ENCODE measurements around the gene LMF1.

DNA sequence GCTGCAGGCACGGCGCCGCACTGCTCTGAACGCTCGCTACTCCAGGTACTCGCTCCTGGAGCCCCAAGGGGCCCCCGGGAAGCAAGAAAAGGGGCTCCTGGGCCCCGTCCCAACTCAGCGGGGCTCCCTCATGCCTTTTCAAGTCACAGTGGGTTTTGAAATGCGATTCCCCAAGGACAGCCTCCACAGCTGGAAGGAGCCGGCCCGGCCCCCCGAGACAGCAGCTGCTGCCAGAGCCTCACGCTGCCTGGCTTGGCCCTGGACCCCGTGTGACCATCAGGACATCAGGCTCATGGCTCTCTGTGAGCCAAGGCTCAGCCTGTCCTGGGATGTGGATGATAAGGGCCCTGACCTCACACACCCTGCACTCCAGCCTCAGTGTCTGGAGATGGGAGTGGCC, 80.6 kb downstream of the LMF1 start:
- TF ChIP-seq, protein P1, sequence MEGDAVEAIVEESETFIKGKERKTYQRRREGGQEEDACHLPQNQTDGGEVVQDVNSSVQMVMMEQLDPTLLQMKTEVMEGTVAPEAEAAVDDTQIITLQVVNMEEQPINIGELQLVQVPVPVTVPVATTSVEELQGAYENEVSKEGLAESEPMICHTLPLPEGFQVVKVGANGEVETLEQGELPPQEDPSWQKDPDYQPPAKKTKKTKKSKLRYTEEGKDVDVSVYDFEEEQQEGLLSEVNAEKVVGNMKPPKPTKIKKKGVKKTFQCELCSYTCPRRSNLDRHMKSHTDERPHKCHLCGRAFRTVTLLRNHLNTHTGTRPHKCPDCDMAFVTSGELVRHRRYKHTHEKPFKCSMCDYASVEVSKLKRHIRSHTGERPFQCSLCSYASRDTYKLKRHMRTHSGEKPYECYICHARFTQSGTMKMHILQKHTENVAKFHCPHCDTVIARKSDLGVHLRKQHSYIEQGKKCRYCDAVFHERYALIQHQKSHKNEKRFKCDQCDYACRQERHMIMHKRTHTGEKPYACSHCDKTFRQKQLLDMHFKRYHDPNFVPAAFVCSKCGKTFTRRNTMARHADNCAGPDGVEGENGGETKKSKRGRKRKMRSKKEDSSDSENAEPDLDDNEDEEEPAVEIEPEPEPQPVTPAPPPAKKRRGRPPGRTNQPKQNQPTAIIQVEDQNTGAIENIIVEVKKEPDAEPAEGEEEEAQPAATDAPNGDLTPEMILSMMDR (IDR thresholded peaks at IDR 0.05), result no peak
- TF ChIP-seq ZFX (IDR thresholded peaks at IDR 0.05; ENCODE audit: borderline replicate concordance), result no peak
